Trophoblast cell (in vitro differentiated cells and primary cell): ENCODE data around the gene MPV17.

Source experiments
- DNase-seq, 2 donors: peaks; one replicate each; pipeline ENCODE4 v3.0.0-alpha.2; 2016
- H2AFZ ChIP-seq: 2 replicates; pipeline ENCODE4 v1.6.1; 2013; ENCODE audit warnings: low read length, moderate library complexity, mild to moderate bottlenecking; ENCODE audit not compliant: insufficient read depth, poor library complexity
- H2AK5ac ChIP-seq: 2 replicates; pipeline ENCODE4 v1.6.1; 2013; ENCODE audit warnings: mild to moderate bottlenecking, low read length
- H2BK120ac ChIP-seq: 2 replicates; pipeline ENCODE4 v1.6.1; 2013; ENCODE audit warnings: low read length, mild to moderate bottlenecking, moderate library complexity; ENCODE audit not compliant: insufficient read depth, poor library complexity
- H2BK12ac ChIP-seq: 2 replicates; pipeline ENCODE4 v1.6.1; 2013; ENCODE audit warnings: mild to moderate bottlenecking, low read length, moderate library complexity
- H2BK5ac ChIP-seq: 2 replicates; pipeline ENCODE4 v1.6.1; 2013; ENCODE audit warnings: low read length, low read depth, moderate library complexity, mild to moderate bottlenecking; ENCODE audit not compliant: poor library complexity
- H3K14ac ChIP-seq: 2 replicates; pipeline ENCODE4 v1.6.1; 2013; ENCODE audit warnings: mild to moderate bottlenecking, low read length
- H3K18ac ChIP-seq: 2 replicates; pipeline ENCODE4 v1.6.1; 2013; ENCODE audit warnings: mild to moderate bottlenecking, low read length
- H3K23ac ChIP-seq: 2 replicates; pipeline ENCODE4 v1.6.1; 2013; ENCODE audit warnings: low read length
- H3K27ac ChIP-seq: 2 replicates; pipeline ENCODE4 v1.5.1; 2013; ENCODE audit warnings: low read depth, mild to moderate bottlenecking, inconsistent platforms, low read length, moderate library complexity
- H3K27me3 ChIP-seq: 2 replicates; pipeline ENCODE4 v1.6.1; 2013; ENCODE audit warnings: inconsistent platforms, mild to moderate bottlenecking, low read length, moderate library complexity; ENCODE audit not compliant: insufficient read depth
- H3K36me3 ChIP-seq, 2 experiments: 1 replicate in 1 of 2; 2 replicates in 1 of 2; pipeline ENCODE4 v1.6.1; 2013; ENCODE audit warnings: low read length in 2 of 2, mild to moderate bottlenecking in 2 of 2, moderate library complexity in 1 of 2; ENCODE audit not compliant: insufficient read depth in 2 of 2, control insufficient read depth in 1 of 2
- H3K4ac ChIP-seq: 2 replicates; pipeline ENCODE4 v1.6.1; 2013; ENCODE audit warnings: low read depth, mild to moderate bottlenecking, low read length, moderate library complexity
- H3K4me1 ChIP-seq, 2 experiments: 1 replicate in 1 of 2; 2 replicates in 1 of 2; pipeline ENCODE4 v1.6.1; 2013; ENCODE audit warnings: low read length in 2 of 2, mild to moderate bottlenecking in 2 of 2, moderate library complexity in 1 of 2; ENCODE audit not compliant: insufficient read depth in 2 of 2, control insufficient read depth in 1 of 2
- H3K4me2 ChIP-seq: 2 replicates; pipeline ENCODE4 v1.6.1; 2013; ENCODE audit warnings: inconsistent platforms, mild to moderate bottlenecking, low read length, moderate library complexity
- H3K4me3 ChIP-seq: 2 replicates; pipeline ENCODE4 v1.5.1; 2013; ENCODE audit warnings: mild to moderate bottlenecking, low read depth, low read length, inconsistent platforms
- H3K79me1 ChIP-seq: one replicate; pipeline ENCODE4 v1.6.1; 2013; ENCODE audit warnings: low read length
- H3K79me2 ChIP-seq: 2 replicates; pipeline ENCODE4 v1.6.1; 2013; ENCODE audit warnings: low read length, mild to moderate bottlenecking; ENCODE audit not compliant: control insufficient read depth, insufficient read depth, poor library complexity
- H3K9ac ChIP-seq: 2 replicates; pipeline ENCODE4 v1.6.1; 2013; ENCODE audit warnings: mild to moderate bottlenecking, low read length
- H3K9me3 ChIP-seq: 2 replicates; pipeline ENCODE4 v1.6.1; 2013; ENCODE audit warnings: low read depth, mild to moderate bottlenecking, control low read depth, inconsistent platforms, low read length; ENCODE audit not compliant: insufficient read depth
- H4K12ac ChIP-seq: 2 replicates; pipeline ENCODE4 v1.6.1; 2013; ENCODE audit warnings: low read depth, mild to moderate bottlenecking, low read length, moderate library complexity
- H4K8ac ChIP-seq: 2 replicates; pipeline ENCODE4 v1.6.1; 2013; ENCODE audit warnings: low read depth, mild to moderate bottlenecking, low read length, moderate library complexity
- H4K91ac ChIP-seq: one replicate; pipeline ENCODE4 v1.6.1; 2013; ENCODE audit warnings: low read depth, mild to moderate bottlenecking, low read length, moderate library complexity
- WGBS: extraction: QIAGEN DNeasy Blood & Tissue Kit; methylation state at CpG from one replicate; pipeline ENCODE4 v1.1.7; 2013; ENCODE audit warnings: missing lambda C conversion rate; ENCODE audit not compliant: insufficient read length, insufficient coverage; ENCODE audit errors: extremely low coverage; 5-methylcytosine and 5-hydroxymethylcytosine counted together

Gene MPV17

DNA sequence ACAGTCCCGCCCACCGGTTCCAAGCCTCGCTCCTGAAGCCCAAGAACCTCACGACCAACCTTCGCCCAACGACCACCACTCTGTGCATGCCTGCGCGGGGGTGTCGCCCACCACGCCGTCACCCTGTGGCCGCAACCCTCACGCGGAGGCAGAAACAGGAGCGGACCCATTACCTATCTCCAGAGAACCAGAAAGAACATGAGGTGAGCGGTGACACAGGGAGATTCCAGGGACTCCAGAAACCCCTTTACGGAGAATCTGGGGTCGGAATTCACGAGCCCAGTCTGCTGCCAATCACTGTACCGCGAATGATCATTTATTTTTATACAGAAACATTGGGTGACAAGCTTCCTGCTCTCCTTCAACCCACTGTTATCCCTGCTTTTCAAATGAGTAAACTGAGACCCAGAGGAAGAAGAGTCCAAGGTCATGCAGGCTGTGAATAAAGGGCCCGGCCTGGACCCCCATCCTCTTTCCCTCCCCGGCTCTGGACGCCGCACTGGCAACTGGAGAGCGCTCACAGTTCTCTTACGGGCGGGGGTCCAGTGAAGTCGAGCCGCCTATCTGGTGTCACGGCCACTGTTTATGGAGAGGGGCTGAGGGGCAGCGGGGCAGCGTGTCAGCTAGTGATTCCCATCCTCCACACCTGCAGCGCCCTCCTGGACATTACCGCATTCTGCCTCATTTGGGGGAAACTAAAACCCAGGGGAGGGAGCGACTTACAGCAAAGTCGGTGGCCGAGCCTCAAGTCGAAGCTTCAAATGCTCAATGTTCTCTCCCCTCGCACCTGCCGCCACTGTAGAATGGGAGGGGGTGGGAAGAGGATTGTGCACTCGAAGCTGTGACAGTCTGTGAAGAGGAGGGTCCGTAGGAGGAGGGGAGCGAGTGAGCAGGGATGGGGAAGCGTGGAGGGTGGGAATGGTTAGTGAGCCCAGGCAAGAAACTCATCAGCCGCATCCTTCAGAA is 59.3 kb downstream of the MPV17 start:
- DNase-seq, result no peak

DNA sequence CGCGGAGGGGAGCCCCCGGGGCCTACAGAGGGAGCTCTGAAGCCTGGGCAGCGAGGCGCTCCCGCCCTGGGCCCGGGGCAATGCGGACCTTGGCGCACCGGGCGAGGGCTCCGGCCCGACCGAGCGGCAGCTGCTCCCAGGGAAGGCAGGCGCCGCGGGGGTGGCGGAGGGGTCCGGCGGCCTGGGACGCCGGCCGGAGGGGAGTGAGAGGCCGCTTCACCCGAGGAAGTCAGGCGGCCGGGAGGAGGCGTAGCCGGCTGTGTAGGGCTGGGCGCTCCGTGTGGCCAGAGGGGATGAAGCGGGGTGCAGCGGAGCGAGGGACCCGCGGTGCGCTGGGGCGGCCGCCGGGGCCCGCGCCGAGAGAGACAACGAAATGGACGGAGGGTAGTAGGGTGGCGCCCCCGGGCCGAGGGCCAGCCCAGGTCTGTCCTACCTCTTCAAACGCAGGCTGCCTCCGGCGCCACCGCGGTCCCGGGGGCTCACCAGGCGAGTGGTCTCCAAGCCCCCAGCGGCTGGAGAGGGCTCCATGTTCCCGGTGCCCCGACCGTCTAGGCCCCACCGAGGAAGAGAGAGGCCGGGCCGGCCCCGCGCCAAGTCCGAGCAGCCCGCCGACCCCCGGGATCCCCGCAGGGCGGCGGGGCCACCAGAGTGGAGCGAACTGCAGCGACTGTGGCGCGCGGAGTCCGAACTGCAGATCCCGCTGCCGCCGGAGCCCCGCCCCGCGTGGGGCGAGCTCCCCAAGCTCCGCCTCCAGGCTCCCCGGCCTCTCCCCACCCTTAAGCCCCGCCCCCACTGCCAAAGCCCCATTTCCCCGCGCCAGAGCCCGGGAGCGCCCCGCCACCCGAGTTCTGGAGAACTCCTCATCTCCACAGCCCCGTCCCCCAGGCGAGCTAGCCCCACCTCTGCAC is 60.3 kb downstream of the MPV17 start, which contains the start of gene SLC30A3:
Gene SLC30A3 (minus strand): TSS at position 669 of the 908 bp plus-strand sequence. CDS start 141 bp downstream, at position 528.
- H3K23ac ChIP-seq, result no peak within 1 kb of the TSS
- H4K91ac ChIP-seq, result no peak within 1 kb of the TSS
- no CpG with 5 or more reads among the region's 96 CpGs for WGBS
- H2AK5ac ChIP-seq, result no peak within 1 kb of the TSS
- H3K9ac ChIP-seq, result no peak within 1 kb of the TSS
- H3K27ac ChIP-seq, result no peak within 1 kb of the TSS
- H2BK12ac ChIP-seq, result no peak within 1 kb of the TSS
- no peak within 1 kb of the TSS for H4K12ac ChIP-seq
- peak within 1 kb of the TSS; percentile 42 for H3K4me3 ChIP-seq
- H3K27me3 ChIP-seq, result peaks cover 63% of the 10 kb centered on the region
- no peak within 1 kb of the TSS for H3K4ac ChIP-seq
- peaks cover 11% of the 10 kb centered on the region for H3K9me3 ChIP-seq
- H2BK5ac ChIP-seq, result no peak within 1 kb of the TSS
- H3K36me3 ChIP-seq, result no peaks in the 10 kb centered on the region
- H3K4me1 ChIP-seq, result peaks cover 8 to 17% of the 10 kb centered on the region in 2 experiments
- no peak within 1 kb of the TSS for H3K14ac ChIP-seq
- DNase-seq, result no peak
- H2BK120ac ChIP-seq, result no peak within 1 kb of the TSS
- peak within 1 kb of the TSS; percentile 71 for H3K4me2 ChIP-seq
- no peak within 1 kb of the TSS for H4K8ac ChIP-seq
- no peaks in the 10 kb centered on the region for H3K79me2 ChIP-seq
- H2AFZ ChIP-seq, result peak within 1 kb of the TSS; percentile 10
- H3K18ac ChIP-seq, result no peak within 1 kb of the TSS
- H3K79me1 ChIP-seq, result no peaks in the 10 kb centered on the region

More for the DNA sequence above, 59.3 kb downstream of the MPV17 start:
- Histone ChIP-seq H3K36me3 (no peaks in the 10 kb centered on the region), H3K79me2 (no peaks in the 10 kb centered on the region), H3K9ac (no peak overlapping the region), H4K91ac (no peak overlapping the region), H2AK5ac (no peak overlapping the region), H3K14ac (no peak overlapping the region), H3K4ac (no peak overlapping the region), H3K9me3 (peaks cover 11% of the 10 kb centered on the region), H2BK120ac (no peak overlapping the region), H3K4me3 (peak overlapping the region; percentile 6), H3K27me3 (peaks cover 63% of the 10 kb centered on the region), H4K12ac (no peak overlapping the region), H2BK12ac (no peak overlapping the region), H3K4me1 (peaks cover 8 to 17% of the 10 kb centered on the region in 2 experiments), H4K8ac (no peak overlapping the region), H3K4me2 (peak overlapping the region; percentile 71), H3K23ac (no peak overlapping the region), H2AFZ (no peak overlapping the region), H3K27ac (no peak overlapping the region), H3K18ac (no peak overlapping the region), H3K79me1 (no peaks in the 10 kb centered on the region), H2BK5ac (no peak overlapping the region)
- WGBS, result no CpG with 5 or more reads among the region's 46 CpGs

- H3K18ac ChIP-seq, result no peak overlapping the region
- no peak overlapping the region for H2BK5ac ChIP-seq
- H3K27me3 ChIP-seq, result peaks cover 63% of the 10 kb centered on the region
- peaks cover 8 to 17% of the 10 kb centered on the region in 2 experiments for H3K4me1 ChIP-seq
- no peaks in the 10 kb centered on the region for H3K36me3 ChIP-seq
- no peak overlapping the region for H3K4ac ChIP-seq
- H3K14ac ChIP-seq, result no peak overlapping the region
- no peak overlapping the region for H3K4me3 ChIP-seq
- peaks cover 11% of the 10 kb centered on the region for H3K9me3 ChIP-seq
- no peak overlapping the region for H2AK5ac ChIP-seq
- no peak overlapping the region for H3K23ac ChIP-seq
- no peak overlapping the region for H2BK12ac ChIP-seq
- H3K79me2 ChIP-seq, result no peaks in the 10 kb centered on the region
- H3K27ac ChIP-seq, result no peak overlapping the region
- no peak overlapping the region for H3K9ac ChIP-seq
- no peak overlapping the region for H2AFZ ChIP-seq
- H4K8ac ChIP-seq, result no peak overlapping the region
- H3K4me2 ChIP-seq, result peak overlapping the region; percentile 71
- no peak overlapping the region for H4K91ac ChIP-seq
- H2BK120ac ChIP-seq, result no peak overlapping the region
- H3K79me1 ChIP-seq, result no peaks in the 10 kb centered on the region
- WGBS, result no CpG with 5 or more reads among the region's 40 CpGs
- no peak overlapping the region for H4K12ac ChIP-seq
- DNase-seq, result no peak
Observed at GRCh38 chr2:27261926-27262298, 61.0 kb downstream of the MPV17 start.

GRCh38 chr2:27261241-27261925 is 61.5 kb downstream of the MPV17 start:
- Histone ChIP-seq H3K79me1 (no peaks in the 10 kb centered on the region), H2BK120ac (no peak overlapping the region), H2AK5ac (no peak overlapping the region), H3K14ac (no peak overlapping the region), H3K4me1 (peaks cover 8 to 17% of the 10 kb centered on the region in 2 experiments), H3K27me3 (peaks cover 63% of the 10 kb centered on the region), H2BK5ac (no peak overlapping the region), H3K4me3 (no peak overlapping the region), H4K12ac (no peak overlapping the region), H3K18ac (no peak overlapping the region), H3K36me3 (no peaks in the 10 kb centered on the region), H3K4ac (no peak overlapping the region), H4K8ac (no peak overlapping the region), H3K9ac (no peak overlapping the region), H3K9me3 (peaks cover 11% of the 10 kb centered on the region), H3K4me2 (no peak overlapping the region), H3K79me2 (no peaks in the 10 kb centered on the region), H2AFZ (no peak overlapping the region), H3K23ac (no peak overlapping the region), H2BK12ac (no peak overlapping the region), H4K91ac (no peak overlapping the region), H3K27ac (no peak overlapping the region)
- DNase-seq, result no peak
- WGBS, result no CpG with 5 or more reads among the region's 11 CpGs
